Brain microvascular endothelial cell (primary cell): ENCODE measurements around the gene RGS8.

Experiments used
- DNase-seq: peaks from one replicate; pipeline ENCODE4 v3.0.0-alpha.2; 2020
- H3K27ac ChIP-seq: fragments of 250-450 bp; sonication (Bioruptor Pico); 2 replicates; pipeline ENCODE4 v1.5.1; 2020; ENCODE audit warnings: mild to moderate bottlenecking, moderate library complexity
- H3K27me3 ChIP-seq: fragments of 250-450 bp; sonication (Bioruptor Pico); replicated peaks from 2 replicates; pipeline ENCODE4 v1.5.1; 2020; ENCODE audit warnings: mild to moderate bottlenecking
- H3K36me3 ChIP-seq: fragments of 250-450 bp; sonication (Bioruptor Pico); replicated peaks from 2 replicates; pipeline ENCODE4 v1.5.1; 2020; ENCODE audit warnings: mild to moderate bottlenecking
- H3K4me3 ChIP-seq: 2 replicates; pipeline ENCODE4 v1.5.1; 2011; ENCODE audit warnings: low read depth, mild to moderate bottlenecking, control low read depth, low read length, moderate library complexity
- CTCF ChIP-seq: IDR thresholded peaks from 2 replicates; pipeline ENCODE4 v1.5.1; 2011; ENCODE audit warnings: low read depth, mild to moderate bottlenecking, moderate library complexity, low read length, control low read depth, inconsistent platforms; ENCODE audit errors: missing control alignments
- in situ Hi-C: cut with HindIII; loops from 2 replicates; pipeline ENCODE4 v1.10.0; 2017; ENCODE audit warnings: low sequenced_read_pairs, low pct_ligation_motif_present

RGS8 gene

GRCh38 chr1:182687361-182687760, 3.0 kb upstream of the RGS8 start:
- DNase-seq = no peak
- Histone ChIP-seq H3K27me3 (no peaks in the 10 kb centered on the region), H3K27ac (no peak overlapping the region), H3K36me3 (no peaks in the 10 kb centered on the region), H3K4me3 (no peak overlapping the region)
- in situ Hi-C loops = no loop called here
- TF ChIP-seq CTCF = no peak

GRCh38 chr1:182686446-182686845, 2.1 kb upstream of the RGS8 start:
- Histone ChIP-seq H3K4me3 (no peak overlapping the region), H3K27ac (no peak overlapping the region), H3K27me3 (no peaks in the 10 kb centered on the region), H3K36me3 (no peaks in the 10 kb centered on the region)
- in situ Hi-C loops = no loop called here
- no peak for TF ChIP-seq CTCF
- DNase-seq = no peak

GRCh38 chr1:182685215-182685614, 828 bp upstream of the RGS8 start:
- no peak overlapping the region for H3K27ac ChIP-seq
- DNase-seq = no peak
- in situ Hi-C loops = no loop called here
- no peaks in the 10 kb centered on the region for H3K27me3 ChIP-seq
- H3K36me3 ChIP-seq = no peaks in the 10 kb centered on the region
- no peak overlapping the region for H3K4me3 ChIP-seq
- no peak for TF ChIP-seq CTCF

- no peak overlapping the region for H3K4me3 ChIP-seq
- no peaks in the 10 kb centered on the region for H3K36me3 ChIP-seq
- no peak for DNase-seq
- no peak for TF ChIP-seq CTCF
- in situ Hi-C loops = no loop called here
- H3K27me3 ChIP-seq = no peaks in the 10 kb centered on the region
- no peak overlapping the region for H3K27ac ChIP-seq
Measured at GRCh38 chr1:182682898-182683501, 1.4 kb downstream of the RGS8 start.

- in situ Hi-C loops = no loop called here
- H3K36me3 ChIP-seq = no peaks in the 10 kb centered on the region
- no peak for TF ChIP-seq CTCF
- H3K4me3 ChIP-seq = no peak overlapping the region
- H3K27ac ChIP-seq = no peak overlapping the region
- no peaks in the 10 kb centered on the region for H3K27me3 ChIP-seq
- DNase-seq = no peak
Measured at GRCh38 chr1:182682406-182682805, 2.0 kb downstream of the RGS8 start.

GRCh38 chr1:182681568-182681912, 2.8 kb downstream of the RGS8 start:
- H3K36me3 ChIP-seq = no peaks in the 10 kb centered on the region
- H3K27ac ChIP-seq = no peak overlapping the region
- H3K27me3 ChIP-seq = no peaks in the 10 kb centered on the region
- in situ Hi-C loops = no loop called here
- TF ChIP-seq CTCF = no peak
- no peak for DNase-seq
- H3K4me3 ChIP-seq = no peak overlapping the region
